Measurements from ENCODE around the gene STXBP4.

GRCh38 chr17:55002458-55002857 lies 33.9 kb downstream of the STXBP4 start:
- TF ChIP-seq CTCF (IDR thresholded peaks at IDR 0.05) (no peak), POLR2A (IDR thresholded peaks at IDR 0.05) (no peak), EP300 (IDR thresholded peaks at IDR 0.05) (no peak), POLR2AphosphoS5 (IDR thresholded peaks at IDR 0.05) (no peak)
